Endothelial cell of umbilical vein (primary cell): ENCODE measurements around the gene FGF22.

Source experiments
- CTCF ChIP-seq, 2 donors: IDR thresholded peaks; 1 replicate in 1 of 2; 2 replicates in 1 of 2; pipeline ENCODE4 v1.5.1; 2011; ENCODE audit warnings: low read length in 2 of 2, mild to moderate bottlenecking in 2 of 2, moderate library complexity in 2 of 2, control low read depth in 1 of 2, inconsistent platforms in 1 of 2, low read depth in 1 of 2; ENCODE audit not compliant: insufficient read depth in 1 of 2; ENCODE audit errors: extremely low read depth in 1 of 2
- EZH2 ChIP-seq: IDR thresholded peaks from 2 replicates; pipeline ENCODE4 v1.6.1; 2012; ENCODE audit warnings: borderline replicate concordance, low read depth, mild to moderate bottlenecking, moderate library complexity, low read length, inconsistent platforms; ENCODE audit not compliant: severe bottlenecking
- FOS ChIP-seq: IDR thresholded peaks from 2 replicates; pipeline ENCODE4 v1.6.1; 2011; ENCODE audit warnings: mild to moderate bottlenecking, low read length, moderate library complexity, borderline replicate concordance; ENCODE audit not compliant: insufficient read depth
- GATA2 ChIP-seq: IDR thresholded peaks from 2 replicates; pipeline ENCODE4 v1.7.0; 2011; ENCODE audit warnings: low read depth, mild to moderate bottlenecking, moderate library complexity, mixed read lengths, low read length; ENCODE audit not compliant: insufficient read length, insufficient read depth
- JUN ChIP-seq: IDR thresholded peaks from 2 replicates; pipeline ENCODE4 v1.6.1; 2011; ENCODE audit warnings: borderline replicate concordance, low read depth; ENCODE audit not compliant: insufficient read length, insufficient read depth
- MAX ChIP-seq: IDR thresholded peaks from 2 replicates; pipeline ENCODE4 v1.6.1; 2011; ENCODE audit not compliant: insufficient read depth, insufficient read length
- MYC ChIP-seq: IDR thresholded peaks from one replicate; pipeline ENCODE4 v1.6.1; 2011; ENCODE audit warnings: mild to moderate bottlenecking, low read depth, low read length
- POLR2A ChIP-seq: IDR thresholded peaks from 2 replicates; pipeline ENCODE4 v1.6.1; 2012; ENCODE audit warnings: low read depth, mild to moderate bottlenecking, control low read depth, low read length
- POLR2AphosphoS5 ChIP-seq: IDR thresholded peaks from 2 replicates; pipeline ENCODE4 v1.6.1; 2012; ENCODE audit warnings: low read depth, mild to moderate bottlenecking, control low read depth, low read length, moderate library complexity; ENCODE audit not compliant: insufficient read depth

GRCh38 chr19:642767-643727, 3.4 kb downstream of the FGF22 start:
- TF ChIP-seq CTCF (IDR thresholded peaks at IDR 0.05; ENCODE audit: extremely low read depth in 1 of 2, insufficient read depth in 1 of 2, low read depth in 1 of 2, low read length in 2 of 2) (no peak), POLR2AphosphoS5 (no peak), JUN (no peak), POLR2A (no peak), EZH2 (no peak), MAX (no peak), GATA2 (no peak), FOS (no peak), MYC (no peak)
